Subcutaneous adipose tissue (tissue), 4 donors: ENCODE measurements around the gene SNTG2. TPM values are rescaled to one million over a fixed set of nuclear protein-coding genes. Genes with fewer than 3 reads are reported as not detected.

ENCODE experiments used
- total RNA-seq, 4 donors: library from RNA; depleted of rRNA; stranded (reverse); fragments of >200 nt; gene quantifications; one replicate each; pipeline ENCODE4 v1.1.0, GENCODE V29; 2016
- TF ChIP-seq, protein P1 (sequence below): fragments of 450-650 bp; IDR thresholded peaks from one replicate; pipeline ENCODE4 v1.5.1; 2016; ENCODE audit warnings: low read depth, mild to moderate bottlenecking, control low read depth, antibody characterized with exemption, moderate library complexity

The SNTG2 gene
- total RNA-seq, 4 donors from 2014 or later, result 4.2 to 17.4 (median 11.3) TPM

DNA sequence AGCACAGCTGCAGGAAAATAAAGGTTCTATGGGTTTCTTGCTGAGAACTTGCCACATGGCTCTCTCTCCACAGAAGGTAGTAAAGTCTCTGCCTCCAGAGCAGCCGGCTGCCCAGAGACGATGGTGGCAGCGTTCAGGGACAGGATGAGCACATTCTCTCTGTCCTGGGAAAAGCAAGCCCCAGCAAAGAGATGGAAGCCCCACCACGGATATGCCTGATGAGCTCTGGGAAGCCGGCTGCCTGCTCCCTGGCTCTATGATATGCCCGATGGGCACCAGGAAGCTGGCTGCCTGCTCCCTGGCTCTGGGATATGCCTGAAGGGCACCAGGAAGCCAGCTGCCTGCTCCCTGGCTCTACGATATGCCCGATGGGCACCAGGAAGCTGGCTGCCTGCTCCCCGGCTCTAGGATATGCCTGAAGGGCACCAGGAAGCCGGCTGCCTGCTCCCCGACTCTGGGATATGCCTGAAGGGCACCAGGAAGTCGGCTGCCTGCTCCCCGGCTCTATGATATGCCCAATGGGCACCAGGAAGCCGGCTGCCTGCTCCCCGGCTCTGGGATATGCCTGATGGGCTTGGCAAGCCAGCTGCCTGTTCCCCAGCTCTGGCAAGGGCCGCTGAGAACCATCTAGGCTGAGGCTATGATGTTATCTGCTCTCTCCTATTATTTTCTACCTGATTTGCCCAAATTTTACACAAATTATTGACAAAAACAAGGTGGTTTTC is 21.5 kb upstream of the SNTG2 start:
- TF ChIP-seq, protein P1, sequence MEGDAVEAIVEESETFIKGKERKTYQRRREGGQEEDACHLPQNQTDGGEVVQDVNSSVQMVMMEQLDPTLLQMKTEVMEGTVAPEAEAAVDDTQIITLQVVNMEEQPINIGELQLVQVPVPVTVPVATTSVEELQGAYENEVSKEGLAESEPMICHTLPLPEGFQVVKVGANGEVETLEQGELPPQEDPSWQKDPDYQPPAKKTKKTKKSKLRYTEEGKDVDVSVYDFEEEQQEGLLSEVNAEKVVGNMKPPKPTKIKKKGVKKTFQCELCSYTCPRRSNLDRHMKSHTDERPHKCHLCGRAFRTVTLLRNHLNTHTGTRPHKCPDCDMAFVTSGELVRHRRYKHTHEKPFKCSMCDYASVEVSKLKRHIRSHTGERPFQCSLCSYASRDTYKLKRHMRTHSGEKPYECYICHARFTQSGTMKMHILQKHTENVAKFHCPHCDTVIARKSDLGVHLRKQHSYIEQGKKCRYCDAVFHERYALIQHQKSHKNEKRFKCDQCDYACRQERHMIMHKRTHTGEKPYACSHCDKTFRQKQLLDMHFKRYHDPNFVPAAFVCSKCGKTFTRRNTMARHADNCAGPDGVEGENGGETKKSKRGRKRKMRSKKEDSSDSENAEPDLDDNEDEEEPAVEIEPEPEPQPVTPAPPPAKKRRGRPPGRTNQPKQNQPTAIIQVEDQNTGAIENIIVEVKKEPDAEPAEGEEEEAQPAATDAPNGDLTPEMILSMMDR, result no peak

DNA sequence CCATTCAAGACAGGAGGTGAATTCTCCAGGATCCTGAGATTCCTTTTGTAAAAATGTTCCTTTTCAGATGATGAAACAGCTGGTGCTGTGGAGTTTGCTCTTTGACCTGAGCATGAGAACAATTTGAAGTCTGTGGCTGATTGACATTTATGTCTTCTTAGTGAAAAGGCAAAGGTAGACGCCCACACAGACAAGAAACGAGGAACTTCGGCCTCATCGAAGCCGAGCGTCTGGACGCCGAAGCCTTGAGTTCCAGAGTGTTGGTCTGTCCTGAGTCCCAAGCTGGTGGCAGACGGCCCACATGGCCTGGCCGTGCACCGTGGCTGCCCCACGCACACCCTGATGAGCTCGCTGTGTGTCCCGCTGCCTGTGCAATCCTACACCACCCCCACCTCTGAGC is 20.7 kb upstream of the SNTG2 start:
- TF ChIP-seq, protein P1, result no peak

DNA sequence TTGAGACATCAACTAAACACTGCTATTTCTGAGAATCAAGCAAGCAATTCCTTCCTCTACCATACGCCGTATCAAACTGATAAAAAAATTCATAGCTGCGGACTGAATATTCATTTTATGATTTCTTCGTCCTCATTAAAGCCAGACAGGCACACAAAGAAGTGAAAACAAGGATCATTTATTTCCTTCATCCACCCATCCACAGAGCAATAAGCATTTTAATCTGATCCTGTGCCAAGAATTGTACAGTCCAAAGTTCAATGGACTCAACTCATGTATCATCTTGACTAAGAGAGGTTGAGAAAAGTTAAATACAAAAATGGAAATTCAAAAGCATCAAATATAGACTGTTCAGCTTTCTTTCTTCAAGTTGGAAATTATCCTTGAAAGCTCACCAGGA is 19.7 kb upstream of the SNTG2 start:
- TF ChIP-seq, protein P1, result no peak

- TF ChIP-seq, protein P1, result no peak
These were observed 18.1 kb upstream of the SNTG2 start for GRCh38 chr2:932320-933115.

- TF ChIP-seq, protein P1, result no peak
These were observed 16.8 kb upstream of the SNTG2 start for GRCh38 chr2:933734-934295.

DNA sequence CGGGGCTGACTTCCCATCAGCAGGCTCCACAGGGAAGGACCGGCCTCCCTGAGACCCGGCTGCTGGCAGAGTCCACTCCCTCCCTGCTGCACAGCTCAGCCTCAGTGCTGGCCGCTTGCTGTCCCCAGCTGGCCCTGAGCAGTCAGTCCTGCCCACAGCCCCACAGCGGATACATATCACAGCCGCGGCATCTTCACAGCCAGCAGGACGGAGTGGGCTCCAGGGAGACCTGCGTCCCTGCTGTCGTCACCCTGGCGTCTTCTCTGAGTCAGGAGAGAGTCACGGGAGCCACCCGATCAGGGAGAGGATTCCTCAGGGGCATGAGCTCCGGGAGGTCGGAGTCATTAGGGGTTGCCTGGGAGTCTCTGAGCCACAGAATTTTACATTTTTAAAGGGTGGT is 13.1 kb upstream of the SNTG2 start:
- TF ChIP-seq, protein P1, result no peak
